Measurements from ENCODE around the gene CASQ1.

CASQ1 gene

GRCh38 chr1:160189649-160190625 lies at the start of gene CASQ1:
TSS of gene CASQ1 (plus strand) at chr1:160190575. CDS start at chr1:160190752, 177 bp downstream.
- no peak for DNase-seq

GRCh38 chr1:160143695-160144094 lies 46.7 kb upstream of the CASQ1 start:
- no peak for DNase-seq

- DNase-seq = no peak
Observed at GRCh38 chr1:160144921-160145320, 45.5 kb upstream of the CASQ1 start.

GRCh38 chr1:160146107-160146506 lies 44.3 kb upstream of the CASQ1 start:
- DNase-seq = no peak

GRCh38 chr1:160148121-160148520 lies 42.3 kb upstream of the CASQ1 start:
- DNase-seq = no peak

- no peak for DNase-seq
Observed at GRCh38 chr1:160149233-160149632, 41.1 kb upstream of the CASQ1 start.

GRCh38 chr1:160149716-160150115 lies 40.7 kb upstream of the CASQ1 start:
- no peak for DNase-seq

GRCh38 chr1:160151303-160151702 lies 39.1 kb upstream of the CASQ1 start, which contains the start of gene ATP1A4:
TSS of gene ATP1A4 (plus strand) at chr1:160151603. CDS start at chr1:160152041, 438 bp downstream.
- no peak for DNase-seq

- DNase-seq = no peak
Observed at GRCh38 chr1:160154790-160155189, 35.6 kb upstream of the CASQ1 start.

GRCh38 chr1:160156361-160156760 lies 34.0 kb upstream of the CASQ1 start:
- DNase-seq = no peak

GRCh38 chr1:160157174-160157573 lies 33.2 kb upstream of the CASQ1 start:
- DNase-seq = no peak

GRCh38 chr1:160158031-160158430 lies 32.3 kb upstream of the CASQ1 start:
- DNase-seq = no peak

- DNase-seq = no peak
Observed at GRCh38 chr1:160158534-160158933, 31.8 kb upstream of the CASQ1 start.

- DNase-seq = no peak
Observed at GRCh38 chr1:160159846-160160245, 30.5 kb upstream of the CASQ1 start.

- no peak for DNase-seq
Observed at GRCh38 chr1:160161965-160162705, 28.2 kb upstream of the CASQ1 start.

- DNase-seq = no peak
Observed at GRCh38 chr1:160162931-160163330, 27.4 kb upstream of the CASQ1 start.

- no peak for DNase-seq
Observed at GRCh38 chr1:160163615-160164014, 26.8 kb upstream of the CASQ1 start.

GRCh38 chr1:160164121-160164520 lies 26.3 kb upstream of the CASQ1 start:
- DNase-seq = no peak

GRCh38 chr1:160166166-160166868 lies 24.1 kb upstream of the CASQ1 start:
- no peak for DNase-seq

GRCh38 chr1:160167056-160167455 lies 23.3 kb upstream of the CASQ1 start:
- no peak for DNase-seq

GRCh38 chr1:160167580-160167979 lies 22.8 kb upstream of the CASQ1 start:
- DNase-seq = no peak

GRCh38 chr1:160168016-160168415 lies 22.4 kb upstream of the CASQ1 start:
- no peak for DNase-seq

All from activated CD4-positive, alpha-beta T cell treated with anti-CD3 and anti-CD28 coated beads, Interleukin-2, amount 50 U/mL, for 4 hours (primary cell).